Naive thymus-derived CD4-positive, alpha-beta T cell (primary cell): ENCODE measurements around the gene APBA2. TPM values are rescaled to one million over a fixed set of nuclear protein-coding genes. Genes with fewer than 3 reads are reported as not detected.
A peak's percentile ranks its signal among the peaks of the same experiment; 100 is the strongest.

ENCODE experiments used
- ATAC-seq: fragments of 150-1000 bp; cut with Tn5 transposase; 2 replicates; pipeline ENCODE4 v1.10.0; 2021; ENCODE audit warnings: mild to moderate bottlenecking, moderate library complexity
- CTCF ChIA-PET: fragments of 350-600 bp; sonication (Branson Sonifier 250); formaldehyde crosslinking; loops from one replicate; lab custom pipeline; 2021; ENCODE audit warnings: antibody characterized with exemption; lab: Charles Lee
- POLR2A ChIA-PET: fragments of 350-600 bp; sonication (Branson Sonifier 250); formaldehyde crosslinking; loops from one replicate; lab custom pipeline; 2021; ENCODE audit warnings: antibody characterized with exemption, inconsistent platforms; lab: Charles Lee
- DNase-seq, 9 donors: peaks; one replicate each; pipeline versions ENCODE4 v3.0.0 to v3.0.0-alpha.2; 2020 to 2022; ENCODE audit warnings: mixed read lengths in 1 of 9
- H3K27ac ChIP-seq: one replicate; pipeline ENCODE4 v1.7.0; 2013; ENCODE audit warnings: mild to moderate bottlenecking, low read depth, low read length, moderate library complexity
- H3K27me3 ChIP-seq, 2 donors: one replicate each; pipeline ENCODE4 v1.7.0; 2013; ENCODE audit warnings: low read length in 2 of 2, mild to moderate bottlenecking in 2 of 2, moderate library complexity in 2 of 2; ENCODE audit not compliant: control insufficient read depth in 2 of 2, insufficient read depth in 2 of 2
- H3K36me3 ChIP-seq, 3 experiments: 1 replicate in 2 of 3; 2 replicates in 1 of 3; pipeline ENCODE4 v1.7.0; 2013; ENCODE audit warnings: low read length in 3 of 3, mild to moderate bottlenecking in 3 of 3, moderate library complexity in 1 of 3; ENCODE audit not compliant: insufficient read depth in 3 of 3, control insufficient read depth in 2 of 3
- H3K4me1 ChIP-seq, 2 donors: one replicate each; pipeline ENCODE4 v1.7.0; 2013; ENCODE audit warnings: low read length in 2 of 2, mild to moderate bottlenecking in 2 of 2, moderate library complexity in 1 of 2; ENCODE audit not compliant: control insufficient read depth in 2 of 2, insufficient read depth in 2 of 2
- H3K4me3 ChIP-seq: 2 replicates; pipeline ENCODE4 v1.7.0; 2013; ENCODE audit warnings: mild to moderate bottlenecking, low read length
- H3K9me3 ChIP-seq, 3 experiments: 1 replicate in 2 of 3; 2 replicates in 1 of 3; pipeline ENCODE4 v1.7.0; 2013; ENCODE audit warnings: low read length in 3 of 3; ENCODE audit not compliant: control insufficient read depth in 2 of 3
- H3K27ac Mint-ChIP-seq, 9 donors: one replicate each; pipeline ENCODE4 v1.8.0; 2020 to 2022; ENCODE audit warnings: mixed read lengths in 9 of 9, mild to moderate bottlenecking in 8 of 9, moderate library complexity in 5 of 9, inconsistent platforms in 2 of 9
- H3K27me3 Mint-ChIP-seq, 5 donors: one replicate each; pipeline ENCODE4 v1.8.0; 2021 to 2022; ENCODE audit warnings: mixed read lengths in 5 of 5, mild to moderate bottlenecking in 1 of 5
- H3K36me3 Mint-ChIP-seq, 5 donors: one replicate each; pipeline ENCODE4 v1.8.0; 2020 to 2022; ENCODE audit warnings: mixed read lengths in 5 of 5, mild to moderate bottlenecking in 3 of 5, inconsistent platforms in 1 of 5
- H3K4me1 Mint-ChIP-seq, 7 donors: one replicate each; pipeline ENCODE4 v1.8.0; 2020 to 2022; ENCODE audit warnings: mixed read lengths in 7 of 7, mild to moderate bottlenecking in 3 of 7, inconsistent platforms in 1 of 7
- H3K4me3 Mint-ChIP-seq, 10 donors: one replicate each; pipeline ENCODE4 v1.8.0; 2020 to 2022; ENCODE audit warnings: mild to moderate bottlenecking in 10 of 10, mixed read lengths in 10 of 10, moderate library complexity in 6 of 10, inconsistent platforms in 2 of 10
- H3K9me3 Mint-ChIP-seq, 11 donors: one replicate each; pipeline ENCODE4 v1.8.0; 2020 to 2022; ENCODE audit warnings: mixed read lengths in 11 of 11, mild to moderate bottlenecking in 4 of 11, inconsistent platforms in 1 of 11, moderate library complexity in 1 of 11
- intact Hi-C, 2 donors: fragments of 100-400 bp; cut with micrococcal nuclease; formaldehyde crosslinking; loops; one replicate each; pipeline ENCODE4 v1.15.1; 2023
- polyA plus RNA-seq, 2 donors: library from polyadenylated mRNA; unstranded; fragments of 300-500 nt; fragmentation: Illumina TruSeq; gene quantifications; one replicate each; pipeline ENCODE4 v1.2.3, GENCODE V29; 2021
- total RNA-seq, 6 experiments: library from RNA in 5 of 6; stranded (reverse) in 5 of 6; gene quantifications; 1 replicate in 5 of 6; 2 replicates in 1 of 6; pipeline ENCODE4 v1.2.3 and lab custom pipeline; 2021 to 2026

Gene APBA2
- total and polyA plus RNA-seq, 7 experiments from 2014 or later: 7.7 to 139 (median 110) TPM

DNA sequence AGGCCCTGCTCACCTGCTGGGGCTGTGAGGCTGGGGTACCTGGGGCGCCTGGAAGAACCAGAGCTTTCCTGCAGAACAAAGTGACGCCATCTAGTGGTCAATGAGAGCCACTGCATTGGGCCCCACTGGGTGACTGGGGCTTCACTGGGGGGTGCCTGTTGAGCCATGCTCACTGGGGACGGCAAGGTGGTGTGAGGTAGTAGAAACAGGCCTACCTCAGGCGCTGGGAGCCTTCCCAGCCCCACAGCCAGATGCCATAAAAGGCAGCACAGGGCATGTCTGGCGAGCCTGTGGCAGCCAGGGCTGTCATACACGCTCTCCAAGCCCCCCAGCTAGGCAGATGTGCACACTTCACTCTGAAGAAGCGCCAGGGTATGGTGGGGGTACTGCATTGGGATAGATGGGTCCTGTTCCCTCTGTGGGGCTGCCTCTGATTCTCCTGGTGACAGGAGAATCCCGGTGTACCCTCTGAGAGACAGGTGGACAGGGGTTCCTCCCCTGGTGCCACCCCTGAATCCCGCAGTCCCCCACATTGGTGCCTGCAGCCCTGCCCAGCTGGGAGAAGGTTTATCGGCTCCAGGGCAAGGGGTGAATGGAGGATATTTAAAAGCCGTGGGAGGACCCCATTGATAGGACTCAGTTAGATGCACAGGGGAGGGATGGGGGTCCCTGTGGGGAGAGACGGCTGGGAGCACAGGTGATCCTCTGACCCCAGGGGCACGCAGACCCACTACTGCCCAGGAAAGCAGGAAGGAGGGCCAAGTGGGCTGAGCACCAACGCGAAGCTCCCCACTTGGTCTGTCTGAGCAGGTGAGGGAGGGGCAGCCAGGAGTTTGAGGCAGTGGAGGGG lies 205.1 kb downstream of the APBA2 start:
- H3K4me1 Mint-ChIP-seq: peaks cover 13 to 51% (median 38%) of the 10 kb centered on the region in 7 donors
- POLR2A ChIA-PET: no interaction called here
- peak overlapping the region in 2 of 10 donors; percentile 59 to 70 for H3K4me3 Mint-ChIP-seq
- DNase-seq (peak in 7 of 9 donors; percentile 34 to 55 (median 44)), ATAC-seq (peak; percentile 67)
- H3K36me3 ChIP-seq: peaks cover 0 to 43% (median 7%) of the 10 kb centered on the region in 3 experiments
- H3K27me3 ChIP-seq: no peaks in the 10 kb centered on the region
- H3K27me3 Mint-ChIP-seq: no peaks in the 10 kb centered on the region
- H3K4me3 ChIP-seq: peak overlapping the region; percentile 34
- CTCF ChIA-PET: interaction anchor here (1.4 to 2.1 kb wide), 3 partner anchors 12 to 217 kb away, joined by 4 to 6 read pairs (median 6); no protein-coding TSS in a partner anchor
- peaks cover 12 to 17% of the 10 kb centered on the region in 2 donors for H3K4me1 ChIP-seq
- H3K27ac ChIP-seq: no peak overlapping the region
- peaks cover 0 to 1% (median 0%) of the 10 kb centered on the region in 11 donors for H3K9me3 Mint-ChIP-seq
- no peaks in the 10 kb centered on the region for H3K9me3 ChIP-seq
- peak overlapping the region in 6 of 9 donors; percentile 14 to 85 (median 54) for H3K27ac Mint-ChIP-seq
- intact Hi-C loops: loop anchor here in 1 of 2 donors (1.0 kb wide), 1 partner anchor 218 kb away; no protein-coding TSS in a partner anchor
- peaks cover 0 to 25% (median 6%) of the 10 kb centered on the region in 5 donors for H3K36me3 Mint-ChIP-seq

DNA sequence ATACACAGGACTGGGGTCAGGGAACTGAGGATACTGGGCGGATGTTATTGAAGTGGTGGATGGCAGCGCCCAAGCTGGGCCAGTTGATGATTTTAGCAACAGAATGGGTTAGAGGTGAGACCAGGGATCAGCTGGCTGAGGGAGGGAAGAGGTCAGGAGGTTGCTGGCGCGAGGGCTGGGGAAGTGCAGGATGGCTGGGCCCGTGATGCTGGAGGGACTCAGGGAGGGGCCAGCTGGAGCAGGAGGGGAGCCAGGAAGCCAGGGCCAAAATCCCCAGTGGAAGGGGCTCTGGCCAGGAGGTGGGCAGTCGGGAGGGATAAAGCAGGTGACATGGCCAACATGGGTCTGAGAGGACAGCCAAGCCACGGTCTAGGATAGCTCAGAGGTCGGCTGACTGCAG lies 205.9 kb downstream of the APBA2 start:
- H3K9me3 ChIP-seq: no peaks in the 10 kb centered on the region
- POLR2A ChIA-PET: no interaction called here
- ATAC-seq (no peak), DNase-seq (no peak)
- Mint-ChIP-seq H3K4me3 (no peak overlapping the region), H3K27ac (peak overlapping the region in 2 of 9 donors; percentile 17 to 42), H3K36me3 (peaks cover 0 to 27% (median 5%) of the 10 kb centered on the region in 5 donors), H3K4me1 (peaks cover 13 to 43% (median 35%) of the 10 kb centered on the region in 7 donors), H3K9me3 (peaks cover 0 to 1% (median 0%) of the 10 kb centered on the region in 11 donors), H3K27me3 (no peaks in the 10 kb centered on the region)
- peaks cover 0 to 49% (median 7%) of the 10 kb centered on the region in 3 experiments for H3K36me3 ChIP-seq
- H3K4me1 ChIP-seq: peaks cover 12 to 17% of the 10 kb centered on the region in 2 donors
- CTCF ChIA-PET: interaction anchor here (1.4 kb wide), 1 partner anchor 218 kb away, joined by 4 read pairs; no protein-coding TSS in a partner anchor
- intact Hi-C loops: no loop called here
- H3K27me3 ChIP-seq: no peaks in the 10 kb centered on the region
- no peak overlapping the region for H3K27ac ChIP-seq
- no peak overlapping the region for H3K4me3 ChIP-seq

DNA sequence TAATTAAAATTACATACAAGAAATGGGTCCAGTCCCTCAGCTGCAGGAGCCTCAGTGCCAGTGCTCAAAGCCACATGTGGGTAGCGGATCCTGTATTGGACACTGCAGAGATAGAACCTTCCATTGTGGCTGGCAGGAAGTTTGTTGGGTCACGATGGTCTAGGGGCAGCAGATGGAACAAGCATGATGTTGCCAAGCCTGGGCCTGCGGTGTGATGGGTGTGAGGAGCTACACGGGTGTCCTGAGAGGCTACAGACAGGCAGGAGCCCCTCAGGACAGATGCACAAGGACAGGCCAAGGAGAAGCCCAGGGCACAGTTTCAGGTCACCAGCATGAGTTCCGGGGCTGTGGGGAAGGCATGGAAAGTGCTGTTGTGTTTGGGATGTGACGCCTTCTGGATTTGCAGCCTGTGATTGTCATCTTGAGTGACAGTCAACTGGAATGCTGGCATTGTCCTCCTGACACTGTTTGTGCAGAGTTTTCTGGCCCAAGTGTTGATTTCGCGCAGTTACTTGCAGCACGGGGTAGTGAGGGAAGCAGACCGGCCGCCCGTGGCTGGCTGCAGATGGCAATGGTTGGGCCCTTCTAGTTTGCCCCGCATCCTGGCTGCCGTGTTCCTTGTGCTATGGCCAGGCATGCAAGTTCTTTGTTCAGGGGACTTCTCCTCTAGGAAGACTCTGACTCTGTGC lies 206.7 kb downstream of the APBA2 start:
- Mint-ChIP-seq H3K4me1 (peaks cover 13 to 34% (median 27%) of the 10 kb centered on the region in 7 donors), H3K4me3 (no peak overlapping the region), H3K27ac (peak overlapping the region in 3 of 9 donors; percentile 34 to 43 (median 42)), H3K36me3 (peaks cover 0 to 31% (median 8%) of the 10 kb centered on the region in 5 donors), H3K27me3 (no peaks in the 10 kb centered on the region), H3K9me3 (peaks cover 0 to 1% (median 0%) of the 10 kb centered on the region in 11 donors)
- Histone ChIP-seq H3K9me3 (no peaks in the 10 kb centered on the region), H3K36me3 (peaks cover 0 to 57% (median 11%) of the 10 kb centered on the region in 3 experiments), H3K27ac (no peak overlapping the region), H3K27me3 (no peaks in the 10 kb centered on the region), H3K4me1 (peaks cover 12 to 17% of the 10 kb centered on the region in 2 donors), H3K4me3 (no peak overlapping the region)
- intact Hi-C loops: no loop called here
- DNase-seq (no peak), ATAC-seq (no peak)
- ChIA-PET CTCF (interaction anchor here (1.6 kb wide), 1 partner anchor 9 kb away, joined by 4 read pairs; no protein-coding TSS in a partner anchor), POLR2A (no interaction called here)

DNA sequence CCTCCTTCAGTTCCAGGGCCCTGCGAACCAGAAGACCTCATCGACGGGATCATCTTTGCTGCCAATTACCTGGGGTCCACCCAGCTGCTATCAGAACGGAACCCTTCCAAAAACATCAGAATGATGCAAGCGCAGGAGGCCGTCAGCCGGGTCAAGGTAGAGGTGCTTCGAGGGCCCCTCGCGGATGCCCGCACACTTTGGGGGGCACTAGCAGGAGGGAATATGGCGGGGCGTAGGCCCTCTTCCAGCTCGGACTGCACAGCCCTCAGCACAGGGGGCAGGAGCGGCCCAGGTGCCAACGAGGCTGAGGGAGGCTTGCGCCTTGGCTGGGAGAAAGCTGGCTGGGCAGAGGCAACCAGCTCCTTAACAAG lies 207.3 kb downstream of the APBA2 start:
- POLR2A ChIA-PET: no interaction called here
- peaks cover 0 to 36% (median 13%) of the 10 kb centered on the region in 5 donors for H3K36me3 Mint-ChIP-seq
- H3K4me1 ChIP-seq: peaks cover 12 to 17% of the 10 kb centered on the region in 2 donors

DNA sequence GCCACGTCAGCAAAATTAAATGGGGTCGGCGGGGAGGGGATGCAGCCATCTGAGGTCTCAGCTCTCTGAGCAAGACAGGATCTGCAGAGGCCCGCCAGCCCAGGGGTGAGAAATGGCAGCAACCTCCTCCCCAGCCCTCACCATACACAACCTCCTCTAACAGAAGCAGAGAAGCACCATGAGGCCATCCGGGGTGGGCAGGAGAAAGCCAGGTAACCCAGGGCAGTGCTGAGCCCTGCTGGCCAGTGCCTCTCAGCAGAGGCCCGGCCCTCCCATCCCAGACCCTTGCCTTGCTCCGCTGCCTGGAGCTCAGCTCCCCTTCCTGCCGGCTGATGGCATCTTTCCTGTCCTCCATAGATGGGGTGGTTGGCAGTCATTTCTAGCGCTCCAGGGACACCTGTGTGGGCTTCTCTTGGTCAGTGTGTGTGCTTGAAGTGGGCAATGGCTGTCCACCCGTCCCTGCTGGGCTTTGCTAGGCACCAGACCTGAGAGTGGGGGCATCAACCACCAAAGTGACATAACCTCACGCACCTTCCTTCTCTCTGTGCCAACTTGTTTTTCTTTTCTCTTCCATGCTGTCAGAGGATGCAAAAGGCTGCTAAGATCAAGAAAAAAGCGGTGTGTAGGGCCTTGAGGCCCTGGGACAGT lies 208.0 kb downstream of the APBA2 start:
- ChIA-PET POLR2A (interaction anchor here (0.6 kb wide), 1 partner anchor 211 kb away, joined by 3 read pairs; no protein-coding TSS in a partner anchor), CTCF (interaction anchor here (1.6 kb wide), 1 partner anchor 8 kb away, joined by 4 read pairs; no protein-coding TSS in a partner anchor)
- Mint-ChIP-seq H3K36me3 (peaks cover 0 to 44% (median 17%) of the 10 kb centered on the region in 5 donors), H3K27ac (peak overlapping the region in 4 of 9 donors; percentile 6 to 87 (median 43)), H3K27me3 (no peaks in the 10 kb centered on the region), H3K9me3 (peaks cover 0 to 1% (median 0%) of the 10 kb centered on the region in 11 donors), H3K4me1 (peaks cover 9 to 21% (median 14%) of the 10 kb centered on the region in 7 donors), H3K4me3 (no peak overlapping the region)
- Histone ChIP-seq H3K9me3 (no peaks in the 10 kb centered on the region), H3K27ac (no peak overlapping the region), H3K27me3 (no peaks in the 10 kb centered on the region), H3K4me3 (no peak overlapping the region), H3K4me1 (peaks cover 12 to 13% of the 10 kb centered on the region in 2 donors), H3K36me3 (peaks cover 0 to 70% (median 13%) of the 10 kb centered on the region in 3 experiments)
- intact Hi-C loops: no loop called here
- DNase-seq: no peak
- no peak for ATAC-seq

More for the DNA sequence above, 207.3 kb downstream of the APBA2 start:
- Mint-ChIP-seq H3K4me1 (peaks cover 9 to 29% (median 22%) of the 10 kb centered on the region in 7 donors), H3K9me3 (peaks cover 0 to 1% (median 0%) of the 10 kb centered on the region in 11 donors), H3K27ac (peak overlapping the region in 2 of 9 donors; percentile 34 to 49), H3K4me3 (no peak overlapping the region), H3K27me3 (no peaks in the 10 kb centered on the region)
- intact Hi-C loops: no loop called here
- CTCF ChIA-PET: interaction anchor here (1.6 kb wide), 1 partner anchor 9 kb away, joined by 4 read pairs; no protein-coding TSS in a partner anchor
- no peak for ATAC-seq
- no peak overlapping the region for H3K27ac ChIP-seq
- H3K27me3 ChIP-seq: no peaks in the 10 kb centered on the region
- no peak overlapping the region for H3K4me3 ChIP-seq
- no peak for DNase-seq
- peaks cover 0 to 63% (median 12%) of the 10 kb centered on the region in 3 experiments for H3K36me3 ChIP-seq
- no peaks in the 10 kb centered on the region for H3K9me3 ChIP-seq
